Measurements from ENCODE around the gene COL4A2. TPM values are rescaled to one million over a fixed set of nuclear protein-coding genes. Genes with fewer than 3 reads are reported as not detected.

The COL4A2 gene
- total RNA-seq, 1 experiment from 2014 or later, result 1.6 TPM

- RAD21 ChIA-PET (ENCODE audit: low non-redundant PET in 1 of 2, low total read pairs in 2 of 2, uncharacterized antibody in 2 of 2, unreplicated experiment in 2 of 2), result no interaction called here
- H3K9me2 ChIP-seq (ENCODE audit: insufficient read depth), result no peaks in the 10 kb centered on the region
- H3K4me1 ChIP-seq (ENCODE audit: control insufficient read depth in 1 of 2, insufficient read depth in 2 of 2, low read length in 2 of 2), result no peaks in the 10 kb centered on the region
- no peak overlapping the region for H3K27ac ChIP-seq (ENCODE audit: low read depth, low read length)
- ATAC-seq, result no peak
- no peaks in the 10 kb centered on the region for H3K27me3 ChIP-seq (ENCODE audit: insufficient read depth, low read length)
- CTCF ChIA-PET, result no interaction called here
- H3K36me3 ChIP-seq (ENCODE audit: control insufficient read depth in 1 of 2, insufficient read depth in 2 of 2, low read length in 2 of 2), result no peaks in the 10 kb centered on the region
- POLR2A ChIA-PET, result no interaction called here
- H3K4me2 ChIP-seq (ENCODE audit: low read length), result no peak overlapping the region
- no peaks in the 10 kb centered on the region for H3K79me2 ChIP-seq (ENCODE audit: insufficient read depth, low read length)
- H3K9me3 ChIP-seq (ENCODE audit: control insufficient read depth in 1 of 2, insufficient read depth in 1 of 2, low read depth in 1 of 2, low read length in 2 of 2), result no peaks in the 10 kb centered on the region
- H2AFZ ChIP-seq (ENCODE audit: low read depth, low read length, poor library complexity, severe bottlenecking), result no peak overlapping the region
- BruUV-seq (replicated peaks), result no TSS peak
- no peak overlapping the region for H3K9ac ChIP-seq (ENCODE audit: low read length)
- no peak for DNase-seq (ENCODE audit: low read depth, low spot score)
- H3K4me3 ChIP-seq (replicated peaks in 1 of 2; ENCODE audit: low read depth in 1 of 2, low read length in 2 of 2), result no peak overlapping the region
- H4K20me1 ChIP-seq (ENCODE audit: insufficient read depth), result no peaks in the 10 kb centered on the region
- TF ChIP-seq CBX3 (IDR thresholded peaks at IDR 0.05; ENCODE audit: low read depth) (no peak), EZH2phosphoT487 (IDR thresholded peaks at IDR 0.05; ENCODE audit: borderline replicate concordance) (no peak), ZBTB33 (IDR thresholded peaks at IDR 0.05; ENCODE audit: extremely low read depth, insufficient replicate concordance, low read length) (no peak), EZH2 (IDR thresholded peaks at IDR 0.05) (no peak), ATF3 (IDR thresholded peaks at IDR 0.05) (no peak), FOSL1 (IDR thresholded peaks at IDR 0.05; ENCODE audit: low read depth) (no peak), TCF7L2 (IDR thresholded peaks at IDR 0.05; ENCODE audit: borderline replicate concordance, extremely low read depth, insufficient read depth, insufficient read length) (no peak), ZNF274 (IDR thresholded peaks at IDR 0.05; ENCODE audit: low read depth, low read length) (no peak)
- intact Hi-C loops (cut with micrococcal nuclease), result no loop called here
Measured at GRCh38 chr13:110431425-110432294, 124.6 kb downstream of the COL4A2 start.
